Endothelial cell (in vitro differentiated cells): ENCODE measurements around the gene SPSB1. TPM values are rescaled to one million over a fixed set of nuclear protein-coding genes. Genes with fewer than 3 reads are reported as not detected.

Experiments used
- DNase-seq: peaks from one replicate; pipeline ENCODE4 v3.0.0; 2021; ENCODE audit warnings: low spot score
- H3K27ac Mint-ChIP-seq: one replicate; pipeline ENCODE4 v1.8.0; 2021; ENCODE audit warnings: mixed read lengths, inconsistent platforms; ENCODE audit not compliant: unreplicated experiment
- H3K27me3 Mint-ChIP-seq: one replicate; pipeline ENCODE4 v1.8.0; 2021; ENCODE audit warnings: mild to moderate bottlenecking, moderate library complexity, mixed read lengths, inconsistent platforms; ENCODE audit not compliant: unreplicated experiment
- H3K36me3 Mint-ChIP-seq: one replicate; pipeline ENCODE4 v1.8.0; 2021; ENCODE audit warnings: mild to moderate bottlenecking, low read depth, mixed read lengths, inconsistent platforms; ENCODE audit not compliant: unreplicated experiment
- H3K4me1 Mint-ChIP-seq: one replicate; pipeline ENCODE4 v1.8.0; 2021; ENCODE audit warnings: mild to moderate bottlenecking, mixed read lengths, inconsistent platforms; ENCODE audit not compliant: unreplicated experiment
- H3K4me3 Mint-ChIP-seq: one replicate; pipeline ENCODE4 v1.8.0; 2021; ENCODE audit warnings: mild to moderate bottlenecking, mixed read lengths, inconsistent platforms; ENCODE audit not compliant: unreplicated experiment
- H3K9me3 Mint-ChIP-seq: one replicate; pipeline ENCODE4 v1.8.0; 2021; ENCODE audit warnings: mixed read lengths, inconsistent platforms; ENCODE audit not compliant: unreplicated experiment
- total RNA-seq: library from RNA; stranded (reverse); fragmentation: NEBNext Ultra II Directional; extraction: Animal tissue kit (Norgen Biotek cat#: 25700); gene quantifications from one replicate; pipeline ENCODE4 v1.2.1, GENCODE V29; 2021; ENCODE audit not compliant: unreplicated experiment
- TF ChIP-seq, protein P1 (sequence below): fragments of 200-600 bp; sonication (generic); IDR thresholded peaks from one replicate; pipeline ENCODE4 v1.5.0; 2021; ENCODE audit warnings: antibody characterized with exemption; ENCODE audit not compliant: unreplicated experiment

Gene SPSB1
- total RNA-seq, 1 donor from 2014 or later, result 8.1 TPM

DNA sequence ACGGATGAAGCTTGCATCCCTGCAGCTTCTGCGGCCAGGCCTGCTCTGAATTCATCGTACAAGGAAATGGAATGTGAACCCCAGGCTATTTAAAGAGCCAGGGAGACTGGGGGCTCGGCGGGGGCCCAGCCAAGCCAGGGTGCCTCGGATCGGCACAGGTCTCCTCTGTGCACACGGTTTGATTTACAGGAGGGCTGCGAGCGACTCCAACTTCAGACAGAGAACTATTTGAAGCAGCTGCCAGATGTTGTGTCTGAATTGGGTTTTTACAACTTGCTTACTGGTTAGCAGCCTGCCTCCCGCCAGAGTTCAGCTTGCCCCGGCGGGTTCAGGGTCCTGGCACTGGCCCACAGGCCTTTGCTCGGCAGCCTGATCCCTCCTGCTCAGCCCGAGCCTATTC lies 83.2 kb downstream of the SPSB1 start:
- Mint-ChIP-seq H3K9me3 (no peaks in the 10 kb centered on the region), H3K4me3 (no peak overlapping the region), H3K27ac (no peak overlapping the region), H3K27me3 (peaks cover 15% of the 10 kb centered on the region), H3K36me3 (no peaks in the 10 kb centered on the region), H3K4me1 (peaks cover 21% of the 10 kb centered on the region)
- TF ChIP-seq, protein P1, sequence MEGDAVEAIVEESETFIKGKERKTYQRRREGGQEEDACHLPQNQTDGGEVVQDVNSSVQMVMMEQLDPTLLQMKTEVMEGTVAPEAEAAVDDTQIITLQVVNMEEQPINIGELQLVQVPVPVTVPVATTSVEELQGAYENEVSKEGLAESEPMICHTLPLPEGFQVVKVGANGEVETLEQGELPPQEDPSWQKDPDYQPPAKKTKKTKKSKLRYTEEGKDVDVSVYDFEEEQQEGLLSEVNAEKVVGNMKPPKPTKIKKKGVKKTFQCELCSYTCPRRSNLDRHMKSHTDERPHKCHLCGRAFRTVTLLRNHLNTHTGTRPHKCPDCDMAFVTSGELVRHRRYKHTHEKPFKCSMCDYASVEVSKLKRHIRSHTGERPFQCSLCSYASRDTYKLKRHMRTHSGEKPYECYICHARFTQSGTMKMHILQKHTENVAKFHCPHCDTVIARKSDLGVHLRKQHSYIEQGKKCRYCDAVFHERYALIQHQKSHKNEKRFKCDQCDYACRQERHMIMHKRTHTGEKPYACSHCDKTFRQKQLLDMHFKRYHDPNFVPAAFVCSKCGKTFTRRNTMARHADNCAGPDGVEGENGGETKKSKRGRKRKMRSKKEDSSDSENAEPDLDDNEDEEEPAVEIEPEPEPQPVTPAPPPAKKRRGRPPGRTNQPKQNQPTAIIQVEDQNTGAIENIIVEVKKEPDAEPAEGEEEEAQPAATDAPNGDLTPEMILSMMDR, result no peak
- no peak for DNase-seq

DNA sequence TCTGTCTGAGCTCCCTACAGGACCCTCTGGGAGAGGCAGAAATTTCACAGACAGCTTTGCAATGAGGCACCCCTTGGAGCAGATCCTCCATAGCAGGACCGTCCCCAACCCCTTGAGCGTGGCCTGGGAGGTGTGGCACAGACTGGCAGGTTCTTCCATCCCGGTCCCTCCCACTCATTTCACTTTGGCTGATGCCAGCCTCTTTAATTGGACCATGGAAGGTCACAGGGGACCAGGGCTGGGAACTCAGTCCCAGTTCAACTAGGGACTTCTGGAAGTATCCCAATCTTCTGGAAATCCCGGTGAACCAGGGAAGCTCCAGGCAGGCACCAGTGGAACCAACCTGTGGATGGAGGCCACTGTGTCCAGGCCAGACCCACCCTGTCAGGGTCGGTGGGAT lies 83.7 kb downstream of the SPSB1 start:
- H3K9me3 Mint-ChIP-seq, result no peaks in the 10 kb centered on the region
- TF ChIP-seq, protein P1, result no peak

DNA sequence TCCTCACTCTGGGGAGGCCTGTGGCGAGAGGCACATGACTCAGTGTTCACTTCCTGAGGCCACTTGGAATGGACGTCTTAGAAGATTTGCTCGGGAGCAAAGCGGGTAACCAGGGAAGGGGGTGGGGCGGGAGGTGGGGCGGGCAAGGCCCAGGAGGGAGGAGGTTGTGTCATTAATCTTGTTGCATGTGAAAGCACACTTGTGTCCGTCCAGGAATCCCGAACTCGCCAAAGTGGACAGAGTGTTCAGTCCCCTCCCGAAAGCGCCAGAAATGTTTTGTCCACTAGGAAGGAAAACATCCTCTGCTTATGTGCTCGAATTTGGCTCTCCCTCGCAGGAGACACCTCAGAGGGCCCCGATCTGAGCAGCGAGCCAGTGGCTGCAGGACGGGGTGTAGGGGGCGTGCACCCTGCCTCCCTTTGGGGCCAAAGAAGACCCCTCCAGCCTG lies 84.2 kb downstream of the SPSB1 start:
- peaks cover 19% of the 10 kb centered on the region for H3K4me1 Mint-ChIP-seq
- TF ChIP-seq, protein P1, result no peak
- H3K27me3 Mint-ChIP-seq, result peaks cover 14% of the 10 kb centered on the region
- no peaks in the 10 kb centered on the region for H3K36me3 Mint-ChIP-seq
- no peak overlapping the region for H3K4me3 Mint-ChIP-seq
- no peak overlapping the region for H3K27ac Mint-ChIP-seq
- H3K9me3 Mint-ChIP-seq, result no peaks in the 10 kb centered on the region
- DNase-seq, result no peak

More for the DNA sequence above, 83.7 kb downstream of the SPSB1 start:
- DNase-seq, result no peak
- Mint-ChIP-seq H3K27me3 (peaks cover 18% of the 10 kb centered on the region), H3K4me3 (no peak overlapping the region), H3K27ac (no peak overlapping the region), H3K4me1 (peaks cover 21% of the 10 kb centered on the region), H3K36me3 (no peaks in the 10 kb centered on the region)

DNA sequence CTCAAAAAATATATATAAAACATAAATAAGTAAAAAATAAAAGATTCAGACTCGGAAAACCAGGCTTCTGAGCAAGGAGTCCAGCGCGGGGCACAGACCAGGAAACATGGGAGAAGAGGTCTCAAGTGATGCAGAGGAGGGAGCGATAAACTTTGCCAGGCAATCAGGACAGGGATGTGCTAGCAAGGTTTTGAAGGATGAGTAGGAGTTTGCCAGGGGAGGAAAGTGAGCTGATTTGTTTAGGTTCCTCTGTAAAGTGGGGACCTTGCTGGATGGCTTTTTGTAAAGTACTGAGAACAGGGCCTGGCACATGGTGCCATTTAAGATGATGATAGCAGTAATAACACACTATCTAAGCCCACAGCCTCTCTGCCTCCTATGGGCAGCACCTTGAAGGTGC lies 86.1 kb downstream of the SPSB1 start:
- Mint-ChIP-seq H3K27me3 (peaks cover 12% of the 10 kb centered on the region), H3K4me1 (peaks cover 6% of the 10 kb centered on the region), H3K27ac (no peak overlapping the region), H3K9me3 (no peaks in the 10 kb centered on the region), H3K4me3 (no peak overlapping the region), H3K36me3 (no peaks in the 10 kb centered on the region)
- no peak for DNase-seq
- TF ChIP-seq, protein P1, result no peak

DNA sequence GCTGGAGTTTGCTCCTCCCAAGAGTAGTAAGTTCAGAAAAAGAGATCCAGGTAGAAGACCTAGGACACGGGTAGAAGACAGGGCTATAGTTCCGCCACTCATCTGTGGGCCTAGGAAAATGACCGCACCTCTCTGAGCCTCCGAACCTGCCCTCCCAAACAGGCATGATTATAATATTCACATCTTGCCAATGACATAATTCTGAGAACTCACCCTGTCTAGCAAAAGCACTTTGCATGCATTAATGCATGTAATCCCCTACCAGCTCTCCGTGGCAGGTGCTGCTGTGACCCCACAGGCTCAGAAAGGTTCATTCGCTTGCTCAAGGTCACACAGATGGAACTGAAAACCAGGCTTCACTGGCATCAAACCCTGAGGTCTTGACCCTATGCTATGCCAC lies 88.0 kb downstream of the SPSB1 start:
- Mint-ChIP-seq H3K9me3 (no peaks in the 10 kb centered on the region), H3K27me3 (peaks cover 7% of the 10 kb centered on the region), H3K4me3 (no peak overlapping the region), H3K4me1 (no peaks in the 10 kb centered on the region), H3K27ac (no peak overlapping the region), H3K36me3 (no peaks in the 10 kb centered on the region)
- TF ChIP-seq, protein P1, result no peak
- DNase-seq, result no peak
